GM13976 (cell line): ENCODE data around the gene COL13A1.

ENCODE experiments used
- DNase-seq: peaks from one replicate; pipeline ENCODE4 v3.0.0; 2012; ENCODE audit warnings: low spot score
- in situ Hi-C: fragments of 300-500 bp; cut with MboI; formaldehyde crosslinking; loops from one replicate; pipeline ENCODE4 v1.12.0; 2022; ENCODE audit warnings: low sequenced_read_pairs, mixed read lengths, inconsistent platforms; ENCODE audit not compliant: unreplicated experiment
- TF ChIP-seq, protein P1 (sequence below): IDR thresholded peaks from 2 replicates; pipeline ENCODE4 v1.5.1; 2012; ENCODE audit warnings: borderline replicate concordance, mild to moderate bottlenecking; ENCODE audit not compliant: insufficient read depth; ENCODE audit errors: extremely low read depth, missing control alignments, control extremely low read depth

The COL13A1 gene

DNA sequence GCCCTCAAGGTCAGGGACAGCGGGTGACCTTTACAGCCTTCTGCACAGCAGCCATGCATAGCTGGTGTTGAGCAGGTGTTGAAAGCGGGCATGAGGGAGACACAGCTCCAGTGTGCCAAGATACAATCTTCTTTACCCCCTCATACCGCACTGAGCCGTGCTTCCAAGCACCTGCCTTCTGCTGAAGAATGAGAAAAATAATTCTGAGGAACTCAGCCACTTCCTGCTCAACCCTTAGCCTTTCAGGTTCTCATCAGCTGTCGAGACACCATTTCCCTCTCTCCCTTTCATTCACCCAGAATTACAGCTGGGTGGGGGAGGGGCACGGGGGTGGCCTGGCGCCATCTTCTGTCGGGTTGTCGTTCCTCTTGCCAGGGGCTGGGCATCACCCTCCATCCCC lies 58.6 kb downstream of the COL13A1 start:
- no peak for DNase-seq
- TF ChIP-seq, protein P1, sequence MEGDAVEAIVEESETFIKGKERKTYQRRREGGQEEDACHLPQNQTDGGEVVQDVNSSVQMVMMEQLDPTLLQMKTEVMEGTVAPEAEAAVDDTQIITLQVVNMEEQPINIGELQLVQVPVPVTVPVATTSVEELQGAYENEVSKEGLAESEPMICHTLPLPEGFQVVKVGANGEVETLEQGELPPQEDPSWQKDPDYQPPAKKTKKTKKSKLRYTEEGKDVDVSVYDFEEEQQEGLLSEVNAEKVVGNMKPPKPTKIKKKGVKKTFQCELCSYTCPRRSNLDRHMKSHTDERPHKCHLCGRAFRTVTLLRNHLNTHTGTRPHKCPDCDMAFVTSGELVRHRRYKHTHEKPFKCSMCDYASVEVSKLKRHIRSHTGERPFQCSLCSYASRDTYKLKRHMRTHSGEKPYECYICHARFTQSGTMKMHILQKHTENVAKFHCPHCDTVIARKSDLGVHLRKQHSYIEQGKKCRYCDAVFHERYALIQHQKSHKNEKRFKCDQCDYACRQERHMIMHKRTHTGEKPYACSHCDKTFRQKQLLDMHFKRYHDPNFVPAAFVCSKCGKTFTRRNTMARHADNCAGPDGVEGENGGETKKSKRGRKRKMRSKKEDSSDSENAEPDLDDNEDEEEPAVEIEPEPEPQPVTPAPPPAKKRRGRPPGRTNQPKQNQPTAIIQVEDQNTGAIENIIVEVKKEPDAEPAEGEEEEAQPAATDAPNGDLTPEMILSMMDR = no peak
- in situ Hi-C loops = no loop called here

DNA sequence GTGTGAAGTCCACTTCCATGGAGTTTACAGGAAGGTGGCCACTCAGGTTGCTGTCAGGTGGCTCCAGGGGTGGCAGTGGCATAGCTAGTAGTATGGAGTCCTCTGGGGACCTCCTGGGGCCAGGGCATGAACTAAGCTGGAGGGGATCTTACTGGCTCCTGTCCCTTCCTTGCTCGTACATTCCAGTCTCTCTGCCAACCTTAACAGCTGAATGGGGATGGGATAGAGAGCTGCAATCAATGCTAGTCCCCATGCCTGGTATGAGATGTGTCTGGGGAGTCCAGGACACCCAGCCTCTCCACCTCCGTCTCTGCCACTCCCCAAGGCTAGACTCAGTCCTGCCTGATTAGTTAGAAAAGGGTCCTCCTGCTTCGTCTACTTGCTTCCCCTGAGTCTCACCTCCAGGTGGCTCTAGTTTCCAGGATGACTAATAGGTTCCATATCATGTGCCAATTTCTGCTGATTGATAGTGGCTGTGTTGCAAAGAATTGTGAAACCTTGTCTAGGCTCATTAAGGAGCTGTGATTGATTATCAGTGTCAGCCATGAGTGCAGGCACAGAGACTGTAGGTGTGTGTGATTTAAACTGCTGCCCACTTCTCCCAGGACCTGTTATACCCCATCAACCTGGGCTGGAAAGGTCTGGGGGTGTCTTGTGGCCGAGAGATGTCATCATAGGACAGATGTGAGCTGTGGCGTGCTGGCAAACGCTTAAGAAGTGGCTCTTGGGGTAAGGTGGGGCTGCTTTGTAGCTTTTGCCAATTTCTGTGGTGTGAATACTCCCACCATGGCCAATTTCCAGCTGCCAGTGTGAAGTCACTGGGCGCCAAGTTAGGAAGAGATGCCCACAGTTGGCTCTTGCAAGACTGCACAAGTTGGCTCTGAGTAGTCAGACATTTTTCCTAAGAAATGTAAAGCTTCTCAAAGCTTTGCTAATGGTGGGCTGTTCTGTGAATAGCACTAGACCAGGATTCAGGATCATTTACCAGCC lies 59.8 kb downstream of the COL13A1 start:
- in situ Hi-C loops = no loop called here
- no peak for DNase-seq

DNA sequence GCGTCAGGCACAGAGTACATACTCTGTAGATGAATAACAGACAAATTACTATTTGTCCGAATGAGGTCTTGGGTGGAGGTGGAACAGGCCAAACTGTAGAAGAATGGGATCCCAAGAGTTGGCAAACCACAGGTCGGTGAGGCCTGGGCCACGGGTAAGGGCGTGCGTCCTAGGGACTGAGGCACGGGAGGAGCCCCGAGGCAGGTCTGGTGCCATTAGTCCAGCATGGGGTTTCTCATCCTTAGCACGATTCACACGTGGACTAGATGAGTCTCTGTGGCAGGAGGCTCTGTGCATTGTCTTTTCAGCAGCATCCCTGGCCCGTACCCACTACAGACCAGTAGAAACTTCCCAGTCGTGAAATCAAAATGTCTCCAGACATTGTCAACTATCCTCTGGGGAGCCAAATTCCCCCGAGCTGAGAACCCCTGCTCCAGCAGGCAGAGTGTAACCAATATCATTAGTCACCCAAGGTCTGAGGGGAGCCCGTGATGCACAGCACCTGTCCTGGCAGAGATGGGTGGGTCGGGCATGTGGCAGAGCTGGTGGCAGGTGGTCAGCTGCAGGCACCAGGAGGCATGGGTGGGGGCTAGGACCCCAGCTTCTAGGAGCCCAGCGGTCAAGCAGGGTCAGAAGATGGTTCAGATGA lies 61.3 kb downstream of the COL13A1 start:
- TF ChIP-seq, protein P1 = no peak
- in situ Hi-C loops = no loop called here
- no peak for DNase-seq

More for the DNA sequence above, 59.8 kb downstream of the COL13A1 start:
- TF ChIP-seq, protein P1 = no peak

DNA sequence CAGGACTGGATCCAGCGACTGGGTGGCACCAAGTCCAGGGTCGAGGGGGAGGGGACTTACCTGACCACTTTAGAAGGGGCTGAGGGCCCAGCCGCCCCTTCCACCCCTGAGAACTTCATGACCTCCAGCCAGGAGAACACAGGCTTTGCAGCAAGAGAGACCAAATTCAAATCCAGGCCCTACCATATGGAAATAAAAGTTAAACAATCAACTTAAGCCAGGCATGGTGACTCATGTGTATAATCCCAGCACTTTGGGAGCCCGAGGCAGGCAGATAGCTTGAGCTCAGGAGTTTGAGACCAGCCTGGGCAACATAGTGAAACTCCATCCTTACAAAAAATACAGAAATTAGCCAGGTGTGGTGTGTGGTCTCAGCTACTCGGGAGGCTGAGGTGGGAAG lies 61.9 kb downstream of the COL13A1 start:
- DNase-seq = no peak
- TF ChIP-seq, protein P1 = no peak
- in situ Hi-C loops = no loop called here

DNA sequence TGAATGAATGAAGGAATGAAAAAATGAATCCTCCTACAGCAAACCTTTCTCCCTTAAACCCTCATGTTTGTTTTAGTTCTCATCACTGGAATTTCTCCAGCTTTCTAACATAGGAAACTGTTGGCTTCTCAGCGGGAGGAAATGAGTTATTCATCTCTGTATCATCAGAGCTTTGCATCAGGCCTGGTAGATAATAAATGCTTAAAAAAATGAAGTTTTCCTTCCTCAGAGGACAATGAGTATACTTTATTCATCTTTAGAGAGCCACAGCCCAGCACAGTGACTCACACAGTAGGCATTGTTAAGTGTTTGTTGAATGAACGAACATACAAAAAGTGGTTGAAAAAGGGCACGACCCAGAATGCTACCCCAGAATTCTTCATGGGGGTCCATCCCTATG lies 62.6 kb downstream of the COL13A1 start:
- in situ Hi-C loops = no loop called here
- DNase-seq = no peak

DNA sequence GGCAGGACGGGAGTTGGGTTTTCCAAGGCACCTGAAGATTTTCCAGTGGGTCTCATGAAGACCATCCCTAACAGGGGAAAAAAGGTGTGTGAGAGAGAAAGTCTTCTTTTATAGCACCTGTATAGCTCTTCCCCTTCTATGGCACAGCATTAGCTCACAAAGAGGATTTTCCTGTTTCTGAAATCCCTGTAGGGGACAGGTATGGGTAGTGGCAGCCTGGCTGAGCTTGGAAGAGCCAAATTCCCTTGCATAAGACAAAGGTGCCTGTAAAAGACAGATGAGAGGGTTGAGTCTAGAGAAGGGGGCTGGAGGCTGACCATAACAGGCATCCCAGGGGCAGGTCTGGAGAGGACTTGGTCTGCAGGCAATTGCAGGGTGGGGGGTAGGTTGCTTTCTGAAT lies 63.7 kb downstream of the COL13A1 start:
- TF ChIP-seq, protein P1 = no peak
- in situ Hi-C loops = no loop called here
- DNase-seq = no peak

More for the DNA sequence above, 62.6 kb downstream of the COL13A1 start:
- TF ChIP-seq, protein P1 = no peak
